Measurements from ENCODE around the gene DNMT3A.

DNMT3A gene

GRCh38 chr2:25337276-25337675 lies 4.4 kb downstream of the DNMT3A start:
- TF ChIP-seq FOXP2 (optimal IDR thresholded peaks at IDR 0.05; ENCODE audit: borderline replicate concordance, extremely low read depth, extremely low read length, insufficient read depth) = no peak
- no peak for TF ChIP-seq SIN3A (IDR thresholded peaks at IDR 0.05; ENCODE audit: borderline replicate concordance, insufficient read depth, low read length)
- TF ChIP-seq TAF1 (IDR thresholded peaks at IDR 0.05; ENCODE audit: borderline replicate concordance, insufficient read depth, low read length) = no peak
- no peak for TF ChIP-seq POLR2AphosphoS5 (IDR thresholded peaks at IDR 0.05; ENCODE audit: low read depth, low read length)
- TF ChIP-seq REST (IDR thresholded peaks at IDR 0.05; ENCODE audit: insufficient read depth in 1 of 2, low read depth in 2 of 2, low read length in 2 of 2) = no peak

DNA sequence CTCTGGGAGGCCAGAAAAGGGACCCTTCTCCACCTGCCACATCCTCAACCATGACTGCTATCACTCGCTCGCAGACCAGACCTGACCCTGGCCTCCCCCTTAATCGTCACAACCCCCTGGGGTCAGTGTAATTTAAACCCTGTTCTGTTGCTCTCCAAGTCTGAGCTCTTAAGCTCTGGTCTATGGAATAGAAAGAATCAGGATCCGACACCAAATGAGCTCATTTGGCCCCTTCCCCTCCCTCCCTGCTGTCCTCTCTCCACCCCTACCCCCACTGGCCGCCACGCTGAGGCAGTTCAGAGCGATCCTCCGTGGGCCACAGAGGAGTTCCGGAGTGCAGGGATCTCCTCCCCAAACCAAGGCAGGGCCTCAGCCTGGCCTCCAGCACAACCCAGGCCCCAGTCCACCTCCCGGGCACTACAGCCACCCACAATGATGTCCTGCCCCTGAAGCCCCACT lies 5.3 kb downstream of the DNMT3A start:
- TF ChIP-seq FOXP2 (optimal IDR thresholded peaks at IDR 0.05; ENCODE audit: borderline replicate concordance, extremely low read depth, extremely low read length, insufficient read depth) = no peak
- TF ChIP-seq TAF1 (IDR thresholded peaks at IDR 0.05; ENCODE audit: borderline replicate concordance, insufficient read depth, low read length) = no peak
- TF ChIP-seq REST (IDR thresholded peaks at IDR 0.05; ENCODE audit: insufficient read depth in 1 of 2, low read depth in 2 of 2, low read length in 2 of 2) = no peak
- TF ChIP-seq POLR2AphosphoS5 (IDR thresholded peaks at IDR 0.05; ENCODE audit: low read depth, low read length) = no peak
- TF ChIP-seq SIN3A (IDR thresholded peaks at IDR 0.05; ENCODE audit: borderline replicate concordance, insufficient read depth, low read length) = no peak

DNA sequence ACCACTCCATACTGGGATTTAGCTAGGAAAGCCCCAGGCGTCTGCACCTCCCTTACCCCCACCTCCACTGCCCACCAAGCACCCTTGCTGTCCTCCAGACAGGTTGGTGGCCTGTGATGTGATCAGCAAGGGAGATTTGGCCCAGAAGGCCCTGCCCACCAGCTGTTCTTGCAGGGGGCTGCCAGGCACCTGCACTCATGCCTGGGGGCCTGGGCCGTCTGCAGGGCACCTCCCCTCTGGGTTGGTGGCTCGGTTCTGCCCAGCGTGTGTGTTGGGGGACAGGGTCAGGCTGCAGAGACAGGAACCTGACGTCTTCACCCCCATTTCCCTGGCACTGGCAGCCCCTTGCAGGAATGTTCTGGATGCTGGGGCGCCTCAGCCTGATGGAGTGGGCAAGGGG lies 5.8 kb downstream of the DNMT3A start:
- no peak for TF ChIP-seq FOXP2 (optimal IDR thresholded peaks at IDR 0.05; ENCODE audit: borderline replicate concordance, extremely low read depth, extremely low read length, insufficient read depth)
- no peak for TF ChIP-seq REST (IDR thresholded peaks at IDR 0.05; ENCODE audit: insufficient read depth in 1 of 2, low read depth in 2 of 2, low read length in 2 of 2)
- TF ChIP-seq TAF1 (IDR thresholded peaks at IDR 0.05; ENCODE audit: borderline replicate concordance, insufficient read depth, low read length) = no peak
- no peak for TF ChIP-seq POLR2AphosphoS5 (IDR thresholded peaks at IDR 0.05; ENCODE audit: low read depth, low read length)
- TF ChIP-seq SIN3A (IDR thresholded peaks at IDR 0.05; ENCODE audit: borderline replicate concordance, insufficient read depth, low read length) = no peak

GRCh38 chr2:25335204-25335603 lies 6.5 kb downstream of the DNMT3A start:
- no peak for TF ChIP-seq POLR2AphosphoS5 (IDR thresholded peaks at IDR 0.05; ENCODE audit: low read depth, low read length)

GRCh38 chr2:25334482-25334881 lies 7.2 kb downstream of the DNMT3A start:
- TF ChIP-seq REST (IDR thresholded peaks at IDR 0.05; ENCODE audit: insufficient read depth in 1 of 2, low read depth in 2 of 2, low read length in 2 of 2) (no peak), SIN3A (IDR thresholded peaks at IDR 0.05; ENCODE audit: borderline replicate concordance, insufficient read depth, low read length) (no peak), TAF1 (IDR thresholded peaks at IDR 0.05; ENCODE audit: borderline replicate concordance, insufficient read depth, low read length) (no peak), POLR2AphosphoS5 (IDR thresholded peaks at IDR 0.05; ENCODE audit: low read depth, low read length) (no peak), FOXP2 (optimal IDR thresholded peaks at IDR 0.05; ENCODE audit: borderline replicate concordance, extremely low read depth, extremely low read length, insufficient read depth) (no peak)
